NCI-H128 (cell line): ENCODE results near the gene ATF6.
"Not testable (repeated sequence)": the region's sequence is repeated elsewhere in the genome, so short reads cannot be mapped to it uniquely, and the experiment has no call there.

Source experiments
- DNase-seq: peaks from one replicate; lab custom pipeline; 2025; ENCODE audit not compliant: unreplicated experiment; lab: John Stamatoyannopoulos, UW

Gene ATF6

DNA sequence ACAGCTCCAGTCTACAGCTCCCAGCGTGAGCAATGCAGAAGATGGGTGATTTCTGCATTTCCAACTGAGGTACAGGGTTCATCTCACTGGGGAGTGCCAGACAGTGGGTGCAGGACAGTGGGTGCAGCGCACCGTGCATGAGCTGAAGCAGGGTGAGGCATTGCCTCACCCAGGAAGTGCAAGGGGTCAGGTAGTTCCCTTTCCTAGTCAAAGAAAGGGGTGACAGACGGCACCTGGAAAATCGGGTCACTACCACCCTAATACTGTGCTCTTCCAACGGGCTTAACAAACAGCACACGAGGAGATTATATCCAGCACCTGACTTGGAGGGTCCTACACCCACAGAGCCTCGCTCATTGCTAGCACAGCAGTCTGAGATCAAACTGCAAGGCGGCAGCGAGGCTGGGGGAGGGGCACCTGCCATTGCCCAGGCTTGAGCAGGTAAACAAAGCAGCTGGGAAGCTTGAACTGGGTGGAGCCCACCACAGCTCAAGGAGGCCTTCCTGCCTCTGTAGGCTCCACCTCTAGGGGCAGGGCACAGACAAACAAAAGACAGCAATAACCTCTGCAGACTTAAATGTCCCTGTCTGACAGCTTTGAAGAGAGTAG, 66.3 kb downstream of the ATF6 start:
- DNase-seq = not testable (repeated sequence)

DNA sequence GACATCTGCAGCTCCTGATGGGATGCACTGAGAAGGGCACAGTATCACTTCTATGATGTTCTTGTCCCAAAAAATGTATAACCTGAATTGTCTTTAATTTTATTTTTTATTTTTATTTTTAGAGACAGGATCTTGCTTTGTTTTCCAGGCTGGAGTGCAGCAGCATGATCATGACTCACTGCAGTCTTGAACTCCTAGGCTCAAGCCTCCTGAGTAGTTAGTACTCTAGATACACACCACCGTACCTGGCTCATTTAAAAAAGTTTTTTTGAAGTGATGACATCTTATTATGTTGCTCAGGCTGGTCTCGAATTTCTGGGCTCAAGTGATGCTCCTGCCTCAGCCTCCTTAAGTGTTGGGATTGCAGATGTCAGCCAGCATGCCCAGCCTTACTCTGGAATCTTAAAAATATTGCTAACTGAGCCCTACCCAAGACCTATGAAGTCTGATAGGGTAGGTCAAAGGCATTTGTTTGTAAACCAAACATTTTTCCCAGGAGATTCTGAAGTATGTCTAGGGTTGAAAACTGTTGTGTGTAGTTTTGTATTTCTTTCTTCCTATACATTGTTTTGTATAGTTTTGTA, 68.9 kb downstream of the ATF6 start:
- DNase-seq = no peak

DNA sequence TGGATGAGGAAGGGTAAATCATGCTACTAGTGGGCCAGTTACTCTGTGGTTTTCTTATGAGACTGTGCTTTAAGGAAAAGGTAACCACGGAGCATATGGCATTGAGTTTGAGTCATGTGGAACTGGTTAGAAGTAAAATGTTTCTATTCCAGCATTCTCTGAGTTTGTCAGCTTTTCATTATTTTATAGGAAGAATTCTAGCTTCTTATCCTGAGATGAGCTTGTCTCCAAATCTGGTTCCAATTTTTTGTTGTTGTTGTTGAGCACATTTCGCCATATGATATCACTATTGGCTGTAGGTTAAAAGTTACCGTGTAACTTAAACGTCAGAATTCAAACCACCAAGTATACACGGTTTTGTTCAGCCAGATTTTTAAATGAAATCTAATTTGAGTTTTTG, 69.9 kb downstream of the ATF6 start:
- DNase-seq = no peak

DNA sequence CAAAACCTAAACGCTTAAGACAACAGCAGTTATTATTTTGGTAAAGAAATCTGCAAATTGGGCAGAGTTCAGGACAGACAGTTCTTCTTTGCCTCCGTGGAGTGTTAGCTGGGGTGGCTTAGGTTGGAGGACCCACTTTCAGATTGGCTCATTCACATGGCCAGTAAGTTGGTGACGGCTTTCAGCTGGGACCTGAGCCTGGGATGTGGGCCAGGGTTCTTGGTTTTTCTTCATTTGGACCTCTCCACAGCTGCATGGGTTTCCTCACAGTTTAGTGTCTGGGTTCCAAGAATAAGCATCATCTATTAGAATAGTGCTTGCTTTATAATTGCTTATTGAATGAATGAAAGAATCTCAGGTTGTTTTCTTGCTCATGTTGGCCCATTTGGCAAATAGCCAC, 72.2 kb downstream of the ATF6 start:
- DNase-seq = no peak

DNA sequence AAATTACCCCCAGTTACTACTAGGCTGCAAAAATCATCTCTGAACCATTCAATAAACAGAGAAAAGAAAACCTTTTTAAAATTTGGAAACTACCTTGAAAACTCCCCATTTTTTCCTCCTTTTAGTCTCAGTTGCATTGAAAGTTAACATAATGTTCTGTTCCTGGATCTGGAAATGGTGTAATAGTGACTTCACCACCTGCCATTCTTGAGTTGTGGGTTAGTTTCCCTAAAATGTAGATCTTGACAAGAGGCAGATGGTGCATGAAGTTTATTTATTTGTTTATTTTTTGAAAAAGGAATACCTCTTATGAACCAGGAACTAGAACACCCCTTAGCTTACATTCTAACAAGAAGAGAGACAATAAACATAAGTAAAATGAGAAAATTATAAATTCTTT, 72.8 kb downstream of the ATF6 start:
- DNase-seq = no peak

DNA sequence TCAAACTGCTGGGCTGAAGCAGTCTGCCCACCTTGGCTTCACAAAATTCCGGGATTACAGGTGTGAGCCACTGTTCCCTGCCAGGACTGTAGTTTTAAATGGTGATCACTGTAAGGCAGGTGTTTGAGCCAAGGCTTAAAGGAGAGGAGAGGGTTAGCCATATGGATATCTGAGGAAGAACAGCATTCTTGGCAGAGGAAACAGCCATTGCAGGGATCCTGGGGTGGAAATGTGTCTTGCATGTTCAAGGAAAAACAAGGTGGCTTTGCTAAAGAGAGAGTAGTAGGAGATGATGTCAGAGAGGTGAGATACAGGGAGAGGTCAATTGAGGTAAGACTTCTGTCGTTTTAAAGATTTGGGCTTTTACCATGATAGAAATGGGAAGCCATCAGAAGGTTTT, 73.5 kb downstream of the ATF6 start:
- no peak for DNase-seq

DNA sequence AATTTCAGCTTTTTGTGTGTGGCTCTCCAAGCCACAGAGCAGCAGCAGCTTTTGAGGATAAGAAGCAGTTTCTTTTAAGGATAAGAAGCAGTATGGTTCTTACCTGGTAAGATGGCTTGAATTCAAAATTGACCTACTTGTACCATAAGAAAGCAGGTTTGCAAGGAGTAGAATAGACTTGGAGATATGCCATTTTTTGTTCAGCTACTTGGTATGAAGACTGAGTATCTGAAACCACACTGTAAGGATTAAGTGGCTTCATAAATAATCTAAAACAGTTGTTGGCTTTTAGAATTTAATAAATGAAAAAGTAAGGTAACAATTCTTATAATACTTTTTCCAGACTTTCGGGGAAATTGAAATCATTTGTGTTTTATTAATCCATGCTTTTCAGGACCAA, 74.2 kb downstream of the ATF6 start:
- DNase-seq = no peak

DNA sequence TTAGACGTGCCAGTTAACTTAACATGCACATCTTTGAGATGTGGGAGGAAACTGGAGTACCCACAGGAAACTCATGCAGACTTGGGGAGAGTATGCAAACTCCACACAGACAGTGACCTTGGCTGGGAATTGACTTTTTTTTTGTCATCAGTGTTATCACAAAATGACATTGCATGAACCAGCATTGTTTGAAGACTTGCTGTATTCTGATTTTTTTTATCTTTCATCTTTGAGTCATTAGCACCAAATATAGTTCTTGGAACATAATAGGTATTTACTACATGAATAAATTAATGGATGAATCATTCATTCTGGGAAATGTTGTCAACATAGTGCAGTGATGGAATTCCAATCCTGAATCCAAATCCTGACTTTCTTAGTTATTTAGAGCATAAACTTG, 77.0 kb downstream of the ATF6 start:
- DNase-seq = no peak

DNA sequence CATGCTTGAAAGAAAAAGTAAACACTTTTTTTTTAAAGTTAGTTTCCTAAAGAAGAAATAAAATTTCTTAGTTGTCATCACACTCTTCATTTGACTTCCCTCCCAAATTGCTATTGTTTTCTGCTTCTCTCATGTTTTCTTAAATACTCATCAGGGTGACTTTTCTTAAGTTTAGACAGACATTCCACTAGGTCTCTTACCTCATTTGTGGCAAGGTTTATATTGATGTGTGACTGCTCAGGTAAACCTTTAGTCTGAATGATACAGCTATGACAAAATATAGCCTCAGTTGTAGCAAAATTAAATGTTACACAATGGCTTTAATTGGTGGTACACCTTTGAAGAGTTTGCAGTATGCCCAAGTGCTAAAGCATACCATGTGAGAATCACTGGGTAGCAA, 78.6 kb downstream of the ATF6 start:
- DNase-seq = no peak

DNA sequence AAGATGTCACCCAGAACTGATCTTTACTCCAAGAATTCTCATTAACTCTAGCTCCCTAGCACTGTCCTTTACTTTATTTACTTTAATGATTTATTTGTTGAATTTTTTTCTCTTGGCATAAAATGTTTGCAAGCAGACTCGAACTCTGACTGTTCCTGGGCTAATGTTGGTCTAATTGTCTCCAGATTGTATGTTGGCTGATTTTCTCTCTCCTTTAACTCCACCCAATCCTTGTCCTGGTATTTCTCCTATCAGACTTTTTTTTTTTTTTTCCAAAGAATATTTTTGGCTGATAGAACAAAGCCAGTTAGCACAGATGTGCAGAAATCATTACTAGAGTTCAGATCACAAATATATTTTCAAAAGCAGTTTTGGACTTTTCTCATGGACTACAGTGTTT, 82.6 kb downstream of the ATF6 start:
- no peak for DNase-seq

DNA sequence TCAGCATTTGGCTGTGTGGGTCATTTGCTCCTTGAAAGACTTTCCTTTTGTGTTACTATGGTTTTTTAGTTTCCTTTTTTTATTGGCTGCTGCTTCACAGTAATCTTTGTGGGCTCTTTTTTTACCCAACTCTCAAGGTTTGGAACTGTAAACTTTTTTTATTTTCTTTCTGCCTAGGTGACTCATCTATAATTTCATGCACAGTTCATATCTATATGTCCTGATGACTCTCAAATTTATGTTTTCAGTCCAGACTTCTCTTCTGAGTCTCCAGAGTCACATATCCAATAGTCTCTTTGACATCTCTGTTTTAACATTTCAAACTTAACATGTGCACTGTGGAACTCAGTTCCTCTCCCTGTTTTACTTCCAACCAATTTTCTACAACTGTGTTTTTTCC, 83.4 kb downstream of the ATF6 start:
- no peak for DNase-seq

DNA sequence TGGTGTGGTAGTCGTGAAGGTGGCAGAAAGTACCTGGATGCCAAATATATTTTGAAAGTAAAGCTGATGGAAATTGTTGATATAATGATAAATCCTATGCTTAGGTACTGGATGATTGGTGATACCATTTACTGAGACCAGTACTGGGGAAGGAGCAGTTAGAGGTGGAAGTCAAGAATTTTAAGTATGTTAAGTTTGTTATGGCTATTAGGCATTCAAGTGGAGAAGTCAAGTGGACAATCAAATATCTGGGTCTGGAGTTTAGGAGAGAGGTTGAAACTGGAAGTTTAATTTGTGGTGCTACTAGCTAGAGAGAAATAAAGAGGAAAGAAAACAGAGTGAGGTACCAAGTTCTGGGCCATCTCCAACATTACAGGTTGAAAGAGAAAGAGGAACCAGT, 89.1 kb downstream of the ATF6 start:
- DNase-seq = no peak

DNA sequence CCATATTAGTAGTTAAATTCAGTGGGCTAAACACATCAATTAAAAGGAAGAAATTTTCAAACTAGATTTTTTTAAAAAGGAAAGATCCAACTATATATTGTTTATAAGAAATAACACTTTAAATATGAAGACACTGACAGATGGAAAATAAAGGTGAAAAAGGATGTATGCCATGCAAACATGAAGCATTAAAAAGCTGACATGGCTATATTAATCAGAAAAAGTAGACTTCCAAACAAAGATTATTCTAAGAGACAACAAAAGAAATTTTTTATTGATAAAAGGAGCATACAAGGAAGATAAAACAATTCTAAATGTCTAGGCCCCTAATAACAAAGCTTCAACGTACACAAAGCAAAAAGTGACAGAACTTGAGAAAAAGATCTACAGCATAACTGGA, 92.2 kb downstream of the ATF6 start:
- DNase-seq = no peak

DNA sequence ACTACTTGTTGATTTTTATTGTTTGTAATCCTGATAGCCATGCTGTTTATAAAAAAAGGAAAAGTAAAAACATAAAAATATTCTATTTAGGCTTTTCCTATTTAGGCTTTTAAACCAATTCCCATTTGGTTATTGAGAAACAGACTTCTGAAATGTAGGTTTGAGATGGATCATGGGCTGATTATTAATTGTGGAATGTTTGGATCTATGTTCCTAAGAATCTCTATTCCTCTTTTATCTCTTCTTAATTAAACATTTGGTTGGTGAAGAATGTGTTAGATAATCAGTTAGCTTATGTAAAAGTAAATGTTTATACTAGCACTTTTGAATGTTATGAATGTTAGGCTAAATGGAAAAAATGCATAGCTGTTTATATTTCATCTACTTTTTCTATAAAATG, 97.4 kb downstream of the ATF6 start:
- DNase-seq = no peak

DNA sequence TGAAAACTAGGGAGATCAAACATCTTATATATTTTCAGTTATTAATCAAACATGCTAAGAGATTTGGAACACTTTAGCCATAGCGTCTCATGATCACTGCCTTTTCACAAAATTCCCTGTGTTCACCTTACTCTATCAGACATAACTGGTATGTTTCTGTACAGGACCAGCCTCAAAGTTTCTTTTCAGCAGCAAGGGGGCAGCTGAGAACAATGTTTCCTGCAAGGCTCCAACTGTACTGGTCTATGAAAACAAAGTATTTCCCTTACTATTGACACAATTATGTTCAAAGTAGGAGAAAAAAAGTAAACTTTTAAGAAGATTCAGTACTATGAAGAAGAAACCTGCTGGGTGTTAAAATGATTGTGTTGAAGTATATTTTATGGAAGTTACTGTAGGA, 98.5 kb downstream of the ATF6 start:
- DNase-seq = no peak

DNA sequence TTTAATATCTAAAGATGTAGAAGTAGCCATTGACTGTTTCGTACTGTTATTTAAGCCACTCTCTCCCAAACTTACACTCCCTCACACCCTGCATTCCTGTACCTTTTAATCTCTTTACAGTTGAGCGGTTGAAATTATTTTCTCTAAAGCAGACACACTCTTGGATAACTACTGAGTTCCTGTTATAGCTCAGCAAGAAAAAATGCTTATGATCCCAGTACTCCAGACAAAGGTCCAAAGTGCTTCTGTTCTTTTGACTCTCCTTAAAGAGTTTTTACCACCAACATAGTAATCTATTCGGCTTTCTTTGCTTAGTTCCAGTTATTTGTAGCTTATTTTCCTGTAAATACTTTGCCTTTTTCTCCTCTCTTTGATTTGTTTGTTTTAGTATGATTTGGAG, 100.1 kb downstream of the ATF6 start:
- DNase-seq = no peak

DNA sequence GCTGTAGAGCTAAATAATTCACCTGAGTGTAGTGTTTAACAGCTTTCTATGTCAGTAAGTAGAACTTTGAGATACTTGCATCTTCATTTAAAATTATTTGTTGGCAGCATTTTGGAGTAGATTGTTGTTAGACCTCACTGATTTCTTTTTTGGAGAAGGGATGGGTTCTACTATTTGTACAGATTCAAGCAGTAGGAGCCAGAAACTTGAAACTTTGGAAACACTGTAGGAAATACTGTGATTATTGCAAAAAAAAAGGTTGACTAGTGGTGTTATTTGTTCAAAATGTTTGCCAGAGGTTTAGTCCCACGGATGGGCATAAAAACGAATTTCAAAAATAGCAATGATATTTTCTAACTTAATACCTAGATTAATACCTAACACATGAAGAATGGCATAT, 102.7 kb downstream of the ATF6 start:
- DNase-seq = no peak

DNA sequence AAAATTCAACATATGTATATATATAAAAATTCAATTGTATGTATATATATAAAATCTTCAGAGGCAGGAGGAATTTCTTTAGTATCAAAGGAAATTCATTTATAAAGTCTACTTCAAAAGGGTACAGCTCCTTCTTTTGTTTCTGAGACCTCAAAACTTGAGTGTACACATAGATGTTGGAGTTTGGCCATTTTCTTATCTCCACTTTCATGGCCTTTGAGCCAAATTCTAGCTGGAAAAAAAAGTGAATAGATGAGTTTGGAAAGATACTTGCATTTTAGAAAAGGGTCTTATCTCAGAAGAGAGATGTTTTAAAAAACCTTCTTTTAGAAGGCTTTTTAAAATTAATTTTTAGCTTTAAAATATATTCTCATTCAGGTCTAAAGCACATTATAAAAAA, 103.2 kb downstream of the ATF6 start:
- DNase-seq = no peak

DNA sequence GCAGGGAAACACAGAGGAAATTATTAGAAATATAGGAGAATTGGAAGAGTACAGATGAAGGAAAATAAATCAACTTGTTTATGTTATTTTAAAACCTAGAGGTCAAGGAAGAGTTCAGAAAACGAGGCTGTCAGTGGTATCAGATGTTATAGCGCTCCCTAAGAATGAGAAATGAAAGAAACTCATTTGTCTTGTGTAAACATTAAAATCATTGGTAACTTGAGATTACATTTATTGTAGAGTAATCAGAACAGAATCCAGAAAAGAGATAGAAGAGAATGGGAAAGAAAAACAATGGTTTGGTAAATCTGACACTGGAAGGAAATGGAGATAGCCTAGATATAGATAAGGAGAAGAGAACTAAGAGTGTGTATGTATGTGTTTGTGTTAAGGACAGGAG, 106.4 kb downstream of the ATF6 start:
- DNase-seq = no peak

DNA sequence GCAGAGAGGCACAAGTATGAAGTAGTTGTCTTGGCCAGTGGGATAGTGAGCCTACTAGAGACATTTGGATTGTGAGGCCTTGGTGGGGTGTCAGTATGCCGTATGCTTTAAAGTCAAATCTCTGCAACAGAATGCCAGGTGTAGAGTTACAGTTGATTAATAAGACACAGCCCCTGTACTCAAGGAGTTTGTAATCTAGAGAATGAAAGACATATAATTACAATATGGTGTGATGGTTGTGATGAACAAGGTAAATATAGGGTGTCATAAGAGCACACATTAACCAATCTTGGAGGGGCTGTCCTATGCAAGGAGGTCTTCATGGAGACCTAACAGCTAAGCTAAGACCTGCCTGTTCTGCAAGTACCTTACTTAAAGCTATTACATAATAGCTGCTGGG, 113.1 kb downstream of the ATF6 start:
- DNase-seq = no peak

DNA sequence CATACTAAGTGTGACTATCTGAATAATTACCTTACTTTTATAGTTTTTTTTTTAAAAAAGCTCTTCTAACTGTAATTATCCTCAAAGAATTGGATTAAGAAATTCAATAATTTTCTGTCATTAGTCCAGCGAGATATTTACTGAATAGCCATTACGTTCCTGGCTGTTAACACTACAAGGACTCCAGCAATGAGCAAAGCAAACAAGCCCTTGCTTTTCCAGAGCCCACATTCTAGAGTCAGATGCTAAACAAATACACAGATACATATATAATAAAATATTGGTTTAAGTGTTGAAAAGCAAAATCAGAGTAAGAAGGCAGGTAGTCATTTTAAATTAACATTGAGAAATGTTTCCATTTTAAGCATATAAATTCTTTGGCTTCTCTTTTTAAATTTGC, 118.4 kb downstream of the ATF6 start:
- no peak for DNase-seq

DNA sequence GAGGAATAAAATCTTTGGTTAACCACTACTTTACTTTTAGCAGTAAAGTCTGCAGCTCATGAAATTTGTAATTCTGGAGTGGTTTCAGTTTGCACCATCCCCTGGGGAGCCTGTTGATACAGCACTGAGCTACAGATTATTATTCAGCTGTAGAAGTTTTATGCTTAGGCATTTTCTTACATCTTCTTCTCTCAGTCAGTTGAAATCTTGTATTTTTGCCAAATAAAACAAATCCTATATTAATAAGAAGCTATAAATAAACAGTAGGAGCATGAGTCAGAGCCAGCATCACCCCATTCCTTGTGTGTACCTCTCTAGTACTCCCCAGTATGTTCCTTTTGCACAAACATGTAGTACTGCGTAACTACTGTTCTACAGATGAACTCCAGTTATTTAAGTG, 118.9 kb downstream of the ATF6 start:
- no peak for DNase-seq

DNA sequence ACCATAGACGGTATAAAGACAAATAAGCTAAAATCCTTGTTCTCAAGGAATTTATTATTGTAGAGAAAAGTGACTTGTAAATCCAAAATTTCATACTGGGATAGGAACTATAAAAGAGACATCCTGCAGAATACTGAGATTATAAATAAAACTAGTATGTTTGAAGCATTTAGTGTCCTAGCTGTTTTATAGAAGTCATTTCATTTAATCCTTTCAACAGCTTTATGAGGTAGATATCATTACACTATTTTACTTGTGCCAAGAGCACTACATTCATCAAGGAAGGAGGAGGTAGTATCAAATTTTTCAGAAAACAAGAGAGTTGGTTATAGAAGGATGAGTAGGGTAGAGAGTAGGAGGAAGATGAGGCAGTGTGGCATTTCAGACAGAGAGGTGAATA, 119.6 kb downstream of the ATF6 start:
- no peak for DNase-seq

DNA sequence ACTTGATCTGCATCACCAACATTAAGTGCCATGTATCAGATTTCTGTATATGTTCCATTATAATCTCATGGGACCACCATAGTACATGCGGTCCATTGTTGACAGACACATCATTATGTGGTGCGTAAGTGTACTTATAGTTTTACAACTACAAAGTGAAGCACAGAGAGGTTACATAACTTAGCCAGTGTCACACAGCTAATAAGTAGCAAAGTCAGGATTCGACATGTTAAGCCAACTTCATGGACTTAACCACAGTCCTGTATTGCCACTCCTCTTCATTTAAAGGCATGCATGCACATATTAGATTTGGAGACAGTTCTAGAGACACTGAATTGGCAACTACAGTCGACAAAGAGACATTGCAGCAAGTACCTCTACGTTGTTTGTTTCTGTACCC, 120.5 kb downstream of the ATF6 start:
- no peak for DNase-seq
